PC-3 (cell line): Measurements from ENCODE around the gene RGMB.

Experiments used
- CTCF ChIP-seq: fragments of 300-600 bp; sonication (generic); conservative IDR thresholded peaks from 2 replicates; pipeline ENCODE4 v1.5.1; 2017; ENCODE audit warnings: antibody characterized with exemption, low read depth, mild to moderate bottlenecking, low read length
- EZH2phosphoT487 ChIP-seq: fragments of 300-600 bp; sonication (generic); IDR thresholded peaks from 2 replicates; pipeline ENCODE4 v1.6.1; 2018; ENCODE audit warnings: mild to moderate bottlenecking, antibody characterized with exemption, low read length, borderline replicate concordance

- no peak for TF ChIP-seq CTCF
- TF ChIP-seq EZH2phosphoT487, result no peak
Measured at GRCh38 chr5:98785244-98785643, 11.8 kb downstream of the RGMB start.
